Measurements from ENCODE around the gene CDT1. TPM values are rescaled to one million over a fixed set of nuclear protein-coding genes. Genes with fewer than 3 reads are reported as not detected.

Gene CDT1
- total RNA-seq, 3 donors from 2014 or later: 1.3 to 3.3 (median 3.2) TPM

- H3K27me3 ChIP-seq: peaks cover 0 to 17% of the 10 kb centered on the region in 2 donors
- no peaks in the 10 kb centered on the region for H3K9me3 ChIP-seq
- TF ChIP-seq POLR2A (IDR thresholded peaks at IDR 0.05) (no peak), CTCF (IDR thresholded peaks at IDR 0.05) (no peak), POLR2AphosphoS5 (IDR thresholded peaks at IDR 0.05) (no peak)
- no peaks in the 10 kb centered on the region for H3K4me1 ChIP-seq
- no peak overlapping the region for H3K4me3 ChIP-seq
- no peak for DNase-seq (ENCODE audit: low spot score in 2 of 2)
- no peaks in the 10 kb centered on the region for H3K36me3 ChIP-seq
- intact Hi-C loops (cut with DNase I; ENCODE audit: low total_unique reads): no loop called here
- no peak overlapping the region for H3K27ac ChIP-seq
Observed at GRCh38 chr16:88793251-88793954, 10.2 kb upstream of the CDT1 start.

- Histone ChIP-seq H3K4me3 (no peak overlapping the region), H3K9me3 (no peaks in the 10 kb centered on the region), H3K27ac (no peak overlapping the region), H3K27me3 (peaks cover 0 to 17% of the 10 kb centered on the region in 2 donors), H3K36me3 (no peaks in the 10 kb centered on the region), H3K4me1 (no peaks in the 10 kb centered on the region)
- TF ChIP-seq POLR2AphosphoS5 (IDR thresholded peaks at IDR 0.05) (no peak), POLR2A (IDR thresholded peaks at IDR 0.05) (no peak), CTCF (IDR thresholded peaks at IDR 0.05) (no peak)
- DNase-seq (ENCODE audit: low spot score in 2 of 2): no peak
- intact Hi-C loops (cut with DNase I; ENCODE audit: low total_unique reads): no loop called here
Observed at GRCh38 chr16:88796278-88796677, 7.3 kb upstream of the CDT1 start.

GRCh38 chr16:88798073-88798472 lies 5.5 kb upstream of the CDT1 start:
- no peak for DNase-seq (ENCODE audit: low spot score in 2 of 2)
- H3K9me3 ChIP-seq: no peaks in the 10 kb centered on the region
- H3K4me1 ChIP-seq: no peaks in the 10 kb centered on the region
- TF ChIP-seq CTCF (IDR thresholded peaks at IDR 0.05): no peak
- TF ChIP-seq POLR2AphosphoS5 (IDR thresholded peaks at IDR 0.05): no peak
- TF ChIP-seq POLR2A (IDR thresholded peaks at IDR 0.05): no peak
- intact Hi-C loops (cut with DNase I; ENCODE audit: low total_unique reads): no loop called here
- H3K36me3 ChIP-seq: no peaks in the 10 kb centered on the region
- H3K27me3 ChIP-seq: peaks cover 0 to 11% of the 10 kb centered on the region in 2 donors
- H3K4me3 ChIP-seq: no peak overlapping the region
- no peak overlapping the region for H3K27ac ChIP-seq

- intact Hi-C loops (cut with DNase I; ENCODE audit: low total_unique reads): no loop called here
- Histone ChIP-seq H3K27me3 (peaks cover 0 to 2% of the 10 kb centered on the region in 2 donors), H3K9me3 (no peaks in the 10 kb centered on the region), H3K4me3 (no peak overlapping the region), H3K27ac (no peak overlapping the region), H3K4me1 (peaks cover 0 to 2% of the 10 kb centered on the region in 2 donors), H3K36me3 (no peaks in the 10 kb centered on the region)
- TF ChIP-seq CTCF (IDR thresholded peaks at IDR 0.05): no peak
- TF ChIP-seq POLR2AphosphoS5 (IDR thresholded peaks at IDR 0.05): no peak
- TF ChIP-seq POLR2A (IDR thresholded peaks at IDR 0.05): no peak
- no peak for DNase-seq (ENCODE audit: low spot score in 2 of 2)
Observed at GRCh38 chr16:88798772-88799455, 4.7 kb upstream of the CDT1 start.

- Histone ChIP-seq H3K27ac (no peak overlapping the region), H3K4me1 (peaks cover 4 to 9% of the 10 kb centered on the region in 2 donors), H3K27me3 (no peaks in the 10 kb centered on the region), H3K4me3 (no peak overlapping the region), H3K9me3 (no peaks in the 10 kb centered on the region), H3K36me3 (no peaks in the 10 kb centered on the region)
- TF ChIP-seq POLR2A (IDR thresholded peaks at IDR 0.05) (no peak), POLR2AphosphoS5 (IDR thresholded peaks at IDR 0.05) (no peak), CTCF (IDR thresholded peaks at IDR 0.05) (no peak)
- DNase-seq (ENCODE audit: low spot score in 2 of 2): no peak
- intact Hi-C loops (cut with DNase I; ENCODE audit: low total_unique reads): no loop called here
Observed at GRCh38 chr16:88799569-88800276, 3.9 kb upstream of the CDT1 start.
